ENCODE measurements around the gene STK38. TPM values are rescaled to one million over a fixed set of nuclear protein-coding genes. Genes with fewer than 3 reads are reported as not detected.

The STK38 gene
- total RNA-seq, 1 experiment from 2014 or later: 25.7 TPM

DNA sequence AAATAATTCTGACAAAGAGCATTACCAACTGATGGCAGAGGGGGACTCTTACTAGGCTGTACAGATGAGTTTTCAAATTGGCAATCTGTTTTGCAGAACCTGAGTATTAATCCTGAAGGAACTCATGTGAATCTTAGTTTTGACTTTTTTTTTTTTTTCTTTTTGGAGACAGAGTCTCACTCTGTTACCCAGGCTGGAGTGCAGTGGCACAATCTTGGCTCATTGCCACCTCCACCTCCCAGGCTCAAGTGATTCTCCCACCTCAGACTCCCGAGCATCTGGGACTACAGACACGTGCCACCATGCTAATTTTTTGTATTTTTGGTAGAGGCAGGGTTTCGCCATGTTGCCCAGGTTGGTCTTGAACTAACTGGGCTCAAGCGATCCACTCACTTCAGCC lies 55.2 kb downstream of the STK38 start:
- ATAC-seq: no peak
- TF ChIP-seq, protein P1, sequence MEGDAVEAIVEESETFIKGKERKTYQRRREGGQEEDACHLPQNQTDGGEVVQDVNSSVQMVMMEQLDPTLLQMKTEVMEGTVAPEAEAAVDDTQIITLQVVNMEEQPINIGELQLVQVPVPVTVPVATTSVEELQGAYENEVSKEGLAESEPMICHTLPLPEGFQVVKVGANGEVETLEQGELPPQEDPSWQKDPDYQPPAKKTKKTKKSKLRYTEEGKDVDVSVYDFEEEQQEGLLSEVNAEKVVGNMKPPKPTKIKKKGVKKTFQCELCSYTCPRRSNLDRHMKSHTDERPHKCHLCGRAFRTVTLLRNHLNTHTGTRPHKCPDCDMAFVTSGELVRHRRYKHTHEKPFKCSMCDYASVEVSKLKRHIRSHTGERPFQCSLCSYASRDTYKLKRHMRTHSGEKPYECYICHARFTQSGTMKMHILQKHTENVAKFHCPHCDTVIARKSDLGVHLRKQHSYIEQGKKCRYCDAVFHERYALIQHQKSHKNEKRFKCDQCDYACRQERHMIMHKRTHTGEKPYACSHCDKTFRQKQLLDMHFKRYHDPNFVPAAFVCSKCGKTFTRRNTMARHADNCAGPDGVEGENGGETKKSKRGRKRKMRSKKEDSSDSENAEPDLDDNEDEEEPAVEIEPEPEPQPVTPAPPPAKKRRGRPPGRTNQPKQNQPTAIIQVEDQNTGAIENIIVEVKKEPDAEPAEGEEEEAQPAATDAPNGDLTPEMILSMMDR (conservative IDR thresholded peaks at IDR 0.05; ENCODE audit: low read depth, low read length): no peak
- TF ChIP-seq EZH2 (IDR thresholded peaks at IDR 0.05; ENCODE audit: low read length, unreplicated experiment): no peak
- no peak for TF ChIP-seq EZH2phosphoT487 (IDR thresholded peaks at IDR 0.05; ENCODE audit: borderline replicate concordance, low read length)
- CTCF ChIA-PET: no interaction called here

DNA sequence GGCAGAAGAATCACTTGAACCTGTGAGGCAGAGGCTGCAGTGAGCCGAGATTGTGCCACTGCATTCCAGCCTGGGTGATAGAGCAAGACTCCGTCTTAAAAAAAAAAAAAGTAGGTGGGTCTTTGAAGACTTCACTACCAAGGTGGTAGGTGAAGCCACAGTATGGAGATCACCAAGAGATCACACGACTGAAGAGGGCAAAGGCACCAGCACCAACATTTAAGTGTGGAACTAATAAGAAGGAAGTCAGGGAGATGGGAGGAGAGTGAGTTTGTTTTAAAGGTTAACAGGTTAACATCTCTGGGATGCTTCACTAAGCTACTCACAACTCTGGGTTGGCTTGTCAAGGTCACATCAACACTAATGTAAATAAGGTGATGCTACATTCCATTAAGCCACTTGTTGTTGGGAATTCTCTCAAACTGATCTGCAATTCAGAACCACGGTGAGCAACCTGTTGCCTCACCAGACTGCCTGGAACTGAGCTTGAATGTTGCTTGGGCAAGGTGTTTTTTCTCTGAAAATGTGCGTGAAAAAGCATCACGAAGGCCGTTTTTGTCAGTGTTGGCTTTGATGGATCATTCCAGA lies 55.8 kb downstream of the STK38 start:
- Histone ChIP-seq H3K27ac (ENCODE audit: low read length) (no peak overlapping the region), H3K9ac (ENCODE audit: low read length) (no peak overlapping the region), H3K9me3 (ENCODE audit: low read length) (no peaks in the 10 kb centered on the region), H3K9me2 (replicated peaks; ENCODE audit: low read length) (no peaks in the 10 kb centered on the region), H4K20me1 (ENCODE audit: low read length) (no peaks in the 10 kb centered on the region), H2AFZ (ENCODE audit: low read length) (no peak overlapping the region), H3F3A (ENCODE audit: low read length, unreplicated experiment) (no peaks in the 10 kb centered on the region), H3K4me2 (ENCODE audit: low read length) (no peak overlapping the region), H3K36me3 (ENCODE audit: low read depth, low read length) (peaks cover 17% of the 10 kb centered on the region), H3K4me3 (ENCODE audit: low read length) (no peak overlapping the region), H3K4me1 (ENCODE audit: insufficient read depth, low read length) (no peaks in the 10 kb centered on the region), H3K27me3 (ENCODE audit: low read length) (no peaks in the 10 kb centered on the region), H3K79me2 (ENCODE audit: low read length) (no peaks in the 10 kb centered on the region)
- CTCF ChIA-PET: no interaction called here
- no peak for DNase-seq
- no peak for ATAC-seq
- TF ChIP-seq EZH2 (IDR thresholded peaks at IDR 0.05; ENCODE audit: low read length, unreplicated experiment): no peak
- TF ChIP-seq EZH2phosphoT487 (IDR thresholded peaks at IDR 0.05; ENCODE audit: borderline replicate concordance, low read length): no peak
- TF ChIP-seq, protein P1 (conservative IDR thresholded peaks at IDR 0.05; ENCODE audit: low read depth, low read length): no peak
- BruUV-seq (replicated peaks): no TSS peak
- POLR2A ChIA-PET (ENCODE audit: unreplicated experiment): interaction anchor here (0.9 kb wide), 1 partner anchor 462 kb away, joined by 6 read pairs; no protein-coding TSS in a partner anchor
- intact Hi-C loops (cut with micrococcal nuclease): no loop called here

More for the DNA sequence above, 55.2 kb downstream of the STK38 start:
- Histone ChIP-seq H4K20me1 (ENCODE audit: low read length) (no peaks in the 10 kb centered on the region), H3K27ac (ENCODE audit: low read length) (no peak overlapping the region), H2AFZ (ENCODE audit: low read length) (no peak overlapping the region), H3K79me2 (ENCODE audit: low read length) (no peaks in the 10 kb centered on the region), H3F3A (ENCODE audit: low read length, unreplicated experiment) (no peaks in the 10 kb centered on the region), H3K4me3 (ENCODE audit: low read length) (no peak overlapping the region), H3K9me2 (replicated peaks; ENCODE audit: low read length) (no peaks in the 10 kb centered on the region), H3K27me3 (ENCODE audit: low read length) (no peaks in the 10 kb centered on the region), H3K4me2 (ENCODE audit: low read length) (no peak overlapping the region), H3K36me3 (ENCODE audit: low read depth, low read length) (peaks cover 21% of the 10 kb centered on the region), H3K9ac (ENCODE audit: low read length) (no peak overlapping the region), H3K4me1 (ENCODE audit: insufficient read depth, low read length) (no peaks in the 10 kb centered on the region), H3K9me3 (ENCODE audit: low read length) (no peaks in the 10 kb centered on the region)
- intact Hi-C loops (cut with micrococcal nuclease): no loop called here
- POLR2A ChIA-PET (ENCODE audit: unreplicated experiment): interaction anchor here (0.5 to 0.9 kb wide), 2 partner anchors 61 to 463 kb away, joined by 6 to 7 read pairs; no protein-coding TSS in a partner anchor
- no TSS peak for BruUV-seq (replicated peaks)
- no peak for DNase-seq

DNA sequence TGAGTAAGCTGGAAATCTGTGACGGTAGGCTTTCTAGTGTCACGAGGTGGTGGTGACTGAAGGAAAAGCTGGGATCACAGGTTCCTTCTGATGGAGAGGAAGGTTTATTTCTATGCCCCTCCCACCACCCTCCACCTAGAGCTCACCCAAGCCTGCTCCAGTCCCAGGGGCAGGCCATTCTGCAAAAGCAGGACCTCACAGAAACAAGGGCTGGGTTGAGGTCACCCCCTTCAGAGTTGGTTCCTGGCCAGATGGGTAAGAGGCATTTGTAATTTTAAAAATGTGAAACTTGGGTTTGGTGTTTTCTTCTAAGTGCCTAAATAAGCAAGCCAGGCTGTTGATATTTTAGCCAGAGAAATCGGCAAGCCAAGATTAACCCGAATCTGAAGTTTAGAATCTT lies 57.9 kb downstream of the STK38 start:
- H3K4me2 ChIP-seq (ENCODE audit: low read length): no peak overlapping the region
- no peaks in the 10 kb centered on the region for H3K4me1 ChIP-seq (ENCODE audit: insufficient read depth, low read length)
- POLR2A ChIA-PET (ENCODE audit: unreplicated experiment): no interaction called here
- no peaks in the 10 kb centered on the region for H3K27me3 ChIP-seq (ENCODE audit: low read length)
- no peaks in the 10 kb centered on the region for H3F3A ChIP-seq (ENCODE audit: low read length, unreplicated experiment)
- H3K9me2 ChIP-seq (replicated peaks; ENCODE audit: low read length): no peaks in the 10 kb centered on the region
- no peak overlapping the region for H3K27ac ChIP-seq (ENCODE audit: low read length)
- CTCF ChIA-PET: no interaction called here
- no peak for TF ChIP-seq EZH2 (IDR thresholded peaks at IDR 0.05; ENCODE audit: low read length, unreplicated experiment)
- no peak for TF ChIP-seq EZH2phosphoT487 (IDR thresholded peaks at IDR 0.05; ENCODE audit: borderline replicate concordance, low read length)
- TF ChIP-seq, protein P1 (conservative IDR thresholded peaks at IDR 0.05; ENCODE audit: low read depth, low read length): no peak
- no peaks in the 10 kb centered on the region for H3K79me2 ChIP-seq (ENCODE audit: low read length)
- H2AFZ ChIP-seq (ENCODE audit: low read length): no peak overlapping the region
- DNase-seq (no peak), ATAC-seq (no peak)
- intact Hi-C loops (cut with micrococcal nuclease): no loop called here
- peaks cover 5% of the 10 kb centered on the region; the same call in 1 of the 2 replicates for H3K36me3 ChIP-seq (ENCODE audit: low read depth, low read length)
- H3K9me3 ChIP-seq (ENCODE audit: low read length): no peaks in the 10 kb centered on the region
- no peak overlapping the region for H3K4me3 ChIP-seq (ENCODE audit: low read length)
- BruUV-seq (replicated peaks): no TSS peak
- H4K20me1 ChIP-seq (ENCODE audit: low read length): no peaks in the 10 kb centered on the region
- H3K9ac ChIP-seq (ENCODE audit: low read length): no peak overlapping the region
